Measurements from ENCODE around the gene AKIRIN1. TPM values are rescaled to one million over a fixed set of nuclear protein-coding genes. Genes with fewer than 3 reads are reported as not detected.

The AKIRIN1 gene, protein sequence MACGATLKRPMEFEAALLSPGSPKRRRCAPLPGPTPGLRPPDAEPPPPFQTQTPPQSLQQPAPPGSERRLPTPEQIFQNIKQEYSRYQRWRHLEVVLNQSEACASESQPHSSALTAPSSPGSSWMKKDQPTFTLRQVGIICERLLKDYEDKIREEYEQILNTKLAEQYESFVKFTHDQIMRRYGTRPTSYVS
- total RNA-seq: 10 to 100 TPM; 44.8 to 46.4 TPM

DNA sequence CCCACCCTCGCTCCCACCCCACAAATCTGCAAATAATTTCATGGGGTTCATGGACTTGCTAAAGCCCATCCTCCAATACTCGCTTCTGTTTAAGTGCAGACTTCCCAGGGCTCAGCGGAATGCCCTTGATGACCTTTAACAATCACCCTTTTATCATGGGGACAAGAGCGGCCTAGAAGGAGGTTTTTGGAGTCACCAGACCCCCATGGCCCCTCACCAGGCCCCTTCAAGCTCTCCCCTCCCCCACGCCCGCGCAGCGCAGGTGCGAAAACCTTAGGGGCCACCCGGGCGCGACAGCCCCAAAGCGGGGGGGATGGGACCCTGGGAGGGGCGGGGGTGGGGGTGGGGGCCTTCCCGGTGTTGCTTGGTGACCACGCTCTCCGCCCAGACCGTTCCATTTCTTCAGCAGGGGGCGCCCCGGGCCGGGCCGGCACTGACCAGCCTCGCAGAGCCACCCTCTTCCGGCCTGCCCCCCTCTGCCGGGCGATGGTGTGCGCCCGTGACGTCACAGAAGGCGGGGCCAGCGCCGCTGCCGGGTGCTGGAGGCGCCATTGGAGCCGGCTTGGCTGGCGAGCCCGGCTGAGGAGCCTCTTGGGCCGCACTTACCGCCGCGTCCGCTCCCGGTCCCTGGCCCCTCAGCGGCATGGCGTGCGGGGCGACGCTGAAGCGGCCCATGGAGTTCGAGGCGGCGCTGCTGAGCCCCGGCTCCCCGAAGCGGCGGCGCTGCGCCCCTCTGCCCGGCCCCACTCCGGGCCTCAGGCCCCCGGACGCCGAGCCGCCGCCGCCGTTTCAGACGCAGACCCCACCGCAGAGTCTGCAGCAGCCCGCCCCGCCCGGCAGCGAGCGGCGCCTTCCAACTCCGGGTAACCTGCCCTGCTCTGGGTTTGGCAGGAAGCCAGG lies at the start of gene AKIRIN1:
Gene AKIRIN1 (plus strand): TSS at position 539 of the 900 bp plus-strand sequence. CDS start 105 bp downstream, at position 644.
- Histone ChIP-seq H3K27me3 (no peaks in the 10 kb centered on the region), H3K4me3 (peak within 1 kb of the TSS; percentile 100), H3K36me3 (peaks cover 6% of the 10 kb centered on the region), H3K9me3 (no peaks in the 10 kb centered on the region), H3K4me1 (peaks cover 0 to 35% of the 10 kb centered on the region in 2 donors), H3K27ac (peak within 1 kb of the TSS; percentile 95 to 97)
- DNase-seq (ENCODE audit: low spot score): peak; percentile 97
- TF ChIP-seq, protein P1, sequence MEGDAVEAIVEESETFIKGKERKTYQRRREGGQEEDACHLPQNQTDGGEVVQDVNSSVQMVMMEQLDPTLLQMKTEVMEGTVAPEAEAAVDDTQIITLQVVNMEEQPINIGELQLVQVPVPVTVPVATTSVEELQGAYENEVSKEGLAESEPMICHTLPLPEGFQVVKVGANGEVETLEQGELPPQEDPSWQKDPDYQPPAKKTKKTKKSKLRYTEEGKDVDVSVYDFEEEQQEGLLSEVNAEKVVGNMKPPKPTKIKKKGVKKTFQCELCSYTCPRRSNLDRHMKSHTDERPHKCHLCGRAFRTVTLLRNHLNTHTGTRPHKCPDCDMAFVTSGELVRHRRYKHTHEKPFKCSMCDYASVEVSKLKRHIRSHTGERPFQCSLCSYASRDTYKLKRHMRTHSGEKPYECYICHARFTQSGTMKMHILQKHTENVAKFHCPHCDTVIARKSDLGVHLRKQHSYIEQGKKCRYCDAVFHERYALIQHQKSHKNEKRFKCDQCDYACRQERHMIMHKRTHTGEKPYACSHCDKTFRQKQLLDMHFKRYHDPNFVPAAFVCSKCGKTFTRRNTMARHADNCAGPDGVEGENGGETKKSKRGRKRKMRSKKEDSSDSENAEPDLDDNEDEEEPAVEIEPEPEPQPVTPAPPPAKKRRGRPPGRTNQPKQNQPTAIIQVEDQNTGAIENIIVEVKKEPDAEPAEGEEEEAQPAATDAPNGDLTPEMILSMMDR (IDR thresholded peaks at IDR 0.05): peak; percentile 18 to 35

DNA sequence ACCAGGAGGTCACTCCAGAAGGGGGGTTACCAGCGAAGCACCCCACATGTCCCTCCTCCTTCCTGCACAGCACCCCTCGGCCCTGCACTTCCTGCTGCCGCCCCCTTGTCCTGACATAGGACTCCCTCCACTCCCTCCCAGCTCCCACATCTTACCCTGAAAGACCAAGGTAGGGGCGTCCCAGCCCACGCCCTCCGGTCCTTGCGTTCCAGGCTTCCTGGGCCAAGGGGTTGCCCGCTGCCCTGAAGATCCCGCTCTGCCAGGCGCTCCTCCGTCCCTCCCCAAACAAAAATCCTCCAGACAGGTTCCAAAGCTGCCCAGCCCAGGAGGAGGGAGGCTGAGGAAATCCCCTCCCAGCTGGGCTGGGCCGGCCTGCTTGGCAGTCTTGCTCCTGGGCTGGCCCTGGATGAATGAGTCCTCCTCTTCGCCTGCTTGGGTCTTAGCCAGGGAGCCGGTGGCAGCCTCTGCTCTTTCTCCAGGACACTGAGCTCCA lies 49.5 kb upstream of the AKIRIN1 start, which contains the start of gene RHBDL2:
Gene RHBDL2 (minus strand): TSS at position 304 of the 493 bp plus-strand sequence. CDS start 22,618 bp downstream, outside the sequence.
- peak; percentile 62 for DNase-seq (ENCODE audit: low spot score)
- TF ChIP-seq, protein P1 (IDR thresholded peaks at IDR 0.05): no peak

DNA sequence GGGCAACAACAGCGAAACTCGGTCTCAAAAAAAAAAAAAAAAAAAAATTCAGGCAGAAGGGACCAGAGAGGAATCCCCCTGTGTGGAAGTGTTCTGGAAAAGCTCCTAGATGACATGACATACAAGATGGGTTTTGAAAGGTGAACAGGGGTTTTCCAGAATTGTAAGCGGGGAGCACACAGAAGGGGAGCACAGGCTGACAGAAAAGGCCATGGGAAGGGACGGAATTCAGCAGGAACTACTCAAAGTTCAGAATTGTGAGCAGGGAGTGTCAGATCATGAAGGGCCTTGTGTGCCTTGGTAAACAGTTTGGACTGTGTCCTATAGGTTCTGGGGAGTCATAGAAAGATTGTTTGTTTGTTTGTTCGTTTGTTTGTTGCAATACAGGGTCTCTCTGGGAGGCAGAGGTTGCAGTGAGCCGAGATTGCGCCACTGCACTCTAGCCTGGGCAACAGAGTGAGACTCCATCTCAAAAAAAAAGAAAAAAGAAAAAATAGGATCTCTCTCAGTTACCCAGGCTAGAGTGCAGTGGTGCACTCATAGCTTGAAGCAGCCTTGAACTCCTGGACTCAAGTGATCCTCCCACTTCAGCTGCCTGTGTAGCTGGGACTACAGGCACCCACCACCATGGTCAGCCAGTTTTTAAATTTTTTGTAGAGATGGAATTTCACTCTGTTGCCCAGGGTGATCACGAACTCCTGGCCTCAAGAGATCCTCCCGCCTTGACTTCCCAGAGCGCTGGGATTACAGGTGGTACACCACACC lies 48.2 kb upstream of the AKIRIN1 start:
- no peak overlapping the region for H3K4me3 ChIP-seq
- no peak for DNase-seq (ENCODE audit: low spot score)
- TF ChIP-seq, protein P1 (IDR thresholded peaks at IDR 0.05): no peak
- peaks cover 0 to 13% of the 10 kb centered on the region in 2 donors for H3K4me1 ChIP-seq
- H3K36me3 ChIP-seq: no peaks in the 10 kb centered on the region
- no peaks in the 10 kb centered on the region for H3K9me3 ChIP-seq
- H3K27ac ChIP-seq: no peak overlapping the region
- no peaks in the 10 kb centered on the region for H3K27me3 ChIP-seq

More for the DNA sequence above, 49.5 kb upstream of the AKIRIN1 start, which contains the start of gene RHBDL2:
- Histone ChIP-seq H3K4me1 (peaks cover 0 to 13% of the 10 kb centered on the region in 2 donors), H3K27ac (no peak within 1 kb of the TSS), H3K4me3 (peak within 1 kb of the TSS; percentile 17 to 46), H3K36me3 (no peaks in the 10 kb centered on the region), H3K9me3 (no peaks in the 10 kb centered on the region), H3K27me3 (no peaks in the 10 kb centered on the region)

DNA sequence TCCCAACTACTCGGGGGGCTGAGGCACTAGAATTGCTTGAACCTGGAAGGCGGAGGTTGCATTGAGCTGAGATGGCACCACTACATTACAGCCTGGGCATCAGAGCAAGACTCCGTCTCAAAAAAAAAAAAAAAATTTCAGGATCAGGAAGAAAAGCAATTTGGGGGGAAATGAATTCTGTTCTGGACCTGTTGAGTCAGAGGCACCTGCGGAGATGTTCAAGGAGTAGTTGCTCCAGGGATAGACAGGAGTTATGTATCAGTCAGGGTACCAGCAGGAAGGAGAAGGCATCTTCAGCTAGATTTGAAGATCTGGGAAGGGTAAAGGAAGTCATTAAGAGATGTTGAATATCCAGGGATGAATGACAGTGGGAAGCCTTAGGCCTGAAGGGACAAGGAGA lies 46.5 kb upstream of the AKIRIN1 start:
- peaks cover 0 to 13% of the 10 kb centered on the region in 2 donors for H3K4me1 ChIP-seq
- no peak overlapping the region for H3K27ac ChIP-seq
- no peaks in the 10 kb centered on the region for H3K27me3 ChIP-seq
- H3K4me3 ChIP-seq: no peak overlapping the region
- no peaks in the 10 kb centered on the region for H3K9me3 ChIP-seq
- H3K36me3 ChIP-seq: no peaks in the 10 kb centered on the region
- TF ChIP-seq, protein P1 (IDR thresholded peaks at IDR 0.05): no peak
- DNase-seq (ENCODE audit: low spot score): no peak

DNA sequence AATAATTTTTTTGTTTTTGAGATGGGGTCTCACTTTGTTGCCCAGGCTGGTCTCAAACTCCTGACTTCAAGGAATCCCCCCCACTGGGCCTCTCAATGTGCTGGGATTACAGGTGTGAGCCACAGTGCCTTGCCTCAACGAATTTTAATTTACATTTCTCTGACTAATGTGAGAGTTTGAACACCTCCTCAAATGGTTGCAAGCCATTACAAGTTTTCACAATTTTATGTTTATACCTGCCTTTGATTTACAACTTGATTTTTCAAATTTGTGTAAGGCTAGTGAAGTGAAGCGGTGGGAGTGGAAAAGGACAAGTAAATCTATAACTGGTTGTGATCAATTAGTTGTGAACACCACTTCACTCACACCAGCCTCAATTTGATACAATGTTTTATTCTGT lies 40.5 kb upstream of the AKIRIN1 start:
- Histone ChIP-seq H3K4me1 (no peaks in the 10 kb centered on the region), H3K4me3 (no peak overlapping the region), H3K36me3 (no peaks in the 10 kb centered on the region), H3K27ac (no peak overlapping the region), H3K27me3 (no peaks in the 10 kb centered on the region), H3K9me3 (no peaks in the 10 kb centered on the region)
- DNase-seq (ENCODE audit: low spot score): no peak
- TF ChIP-seq, protein P1 (IDR thresholded peaks at IDR 0.05): no peak
